PC-9 (cell line): ENCODE results near the gene GEMIN8. TPM values are rescaled to one million over a fixed set of nuclear protein-coding genes. Genes with fewer than 3 reads are reported as not detected.

Experiments used
- BruUV-seq: library from RNA; stranded (reverse); fragments of 400-500 nt; replicated peaks from 2 replicates; lab custom pipeline; 2021; lab: Mats Ljungman, UMichigan
- CTCF ChIA-PET: fragments of 300-600 bp; sonication (Branson Sonifier 250); formaldehyde crosslinking; loops from one replicate; lab custom pipeline; 2022; ENCODE audit warnings: antibody characterized with exemption; lab: Charles Lee
- POLR2A ChIA-PET: fragments of 300-600 bp; sonication (Branson Sonifier 250); formaldehyde crosslinking; loops from one replicate; lab custom pipeline; 2022; ENCODE audit warnings: antibody characterized with exemption; ENCODE audit not compliant: unreplicated experiment; lab: Charles Lee
- DNase-seq, 2 experiments: peaks; one replicate each; pipeline versions ENCODE4 v3.0.0 to v3.0.0-alpha.2; 2015 to 2022; ENCODE audit warnings: mixed read lengths in 1 of 2
- H2AFZ ChIP-seq: fragments of 200-600 bp; sonication (generic); 2 replicates; pipeline ENCODE4 v1.8.1; 2017; ENCODE audit warnings: antibody characterized with exemption
- H3F3A ChIP-seq: fragments of 200-600 bp; sonication (generic); 2 replicates; pipeline ENCODE4 v1.8.1; 2017; ENCODE audit warnings: antibody characterized with exemption, mild to moderate bottlenecking, low read depth; ENCODE audit not compliant: insufficient read depth
- H3K27ac ChIP-seq: fragments of 200-600 bp; sonication (generic); 2 replicates; pipeline ENCODE4 v1.6.1; 2016; ENCODE audit warnings: mixed run types
- H3K27me3 ChIP-seq: fragments of 200-600 bp; sonication (generic); 2 replicates; pipeline ENCODE4 v1.6.1; 2016; ENCODE audit warnings: low read depth, mixed run types; ENCODE audit not compliant: insufficient read depth
- H3K36me3 ChIP-seq: fragments of 200-600 bp; sonication (generic); 2 replicates; pipeline ENCODE4 v1.6.1; 2016; ENCODE audit warnings: low read depth, mixed run types
- H3K4me1 ChIP-seq: fragments of 200-600 bp; sonication (generic); replicated peaks from 2 replicates; pipeline ENCODE4 v1.6.1; 2016; ENCODE audit warnings: mixed run types; ENCODE audit not compliant: insufficient read depth
- H3K4me2 ChIP-seq: fragments of 200-600 bp; sonication (generic); 2 replicates; pipeline ENCODE4 v1.6.1; 2017; ENCODE audit warnings: mixed run types
- H3K4me3 ChIP-seq: fragments of 200-600 bp; sonication (generic); 2 replicates; pipeline ENCODE4 v1.6.1; 2016; ENCODE audit warnings: mixed run types
- H3K79me2 ChIP-seq: fragments of 200-600 bp; sonication (generic); 2 replicates; pipeline ENCODE4 v1.6.1; 2017; ENCODE audit warnings: low read depth, mixed run types
- H3K9me2 ChIP-seq: fragments of 200-600 bp; sonication (generic); 2 replicates; pipeline ENCODE4 v1.8.1; 2017; ENCODE audit warnings: mild to moderate bottlenecking; ENCODE audit not compliant: insufficient read depth
- H3K9me3 ChIP-seq: fragments of 200-600 bp; sonication (generic); 2 replicates; pipeline ENCODE4 v1.8.1; 2016; ENCODE audit warnings: low read depth; ENCODE audit not compliant: insufficient read depth
- H4K20me1 ChIP-seq: fragments of 200-600 bp; sonication (generic); 2 replicates; pipeline ENCODE4 v1.8.1; 2017; ENCODE audit not compliant: insufficient read depth
- EZH2 ChIP-seq: fragments of 200-600 bp; sonication (generic); IDR thresholded peaks from 2 replicates; pipeline ENCODE4 v1.8.0; 2017; ENCODE audit warnings: antibody characterized with exemption, low read depth
- intact Hi-C: fragments of 100-400 bp; cut with micrococcal nuclease; formaldehyde crosslinking; loops from one replicate; pipeline ENCODE4 v1.10.0; 2022; ENCODE audit not compliant: unreplicated experiment
- total RNA-seq: library from RNA; stranded (reverse); gene quantifications from 2 replicates; pipeline ENCODE4 v1.2.3, GENCODE V29; 2021
- TF ChIP-seq, protein P1 (sequence below): fragments of 200-600 bp; sonication (generic); conservative IDR thresholded peaks from 2 replicates; pipeline ENCODE4 v1.6.1; 2017; ENCODE audit warnings: mixed run types, antibody characterized with exemption, mild to moderate bottlenecking, moderate library complexity

Gene GEMIN8
- total RNA-seq, 1 experiment from 2014 or later = 18.8 TPM

DNA sequence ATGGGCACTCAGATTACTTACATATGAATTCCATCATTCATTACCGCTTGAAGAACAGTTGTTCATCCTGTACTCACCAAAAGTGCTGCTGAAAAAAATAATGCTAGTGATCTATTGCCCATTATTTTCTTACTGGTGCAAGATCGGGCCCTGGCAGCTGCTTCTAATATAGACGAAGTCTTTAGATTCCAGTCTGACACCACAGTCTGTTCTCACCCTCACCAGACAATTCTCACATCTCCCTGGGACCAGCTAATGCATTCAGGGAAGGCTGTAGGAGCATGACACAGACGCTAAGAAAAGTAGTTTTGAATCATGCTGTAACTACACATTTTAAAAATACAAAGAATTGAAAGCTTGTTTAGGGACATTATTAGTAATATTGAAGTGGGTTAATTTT is 13.8 kb downstream of the GEMIN8 start:
- H3K79me2 ChIP-seq = no peaks in the 10 kb centered on the region
- CTCF ChIA-PET = no interaction called here
- H3K4me2 ChIP-seq = no peak overlapping the region
- no peaks in the 10 kb centered on the region for H3K27me3 ChIP-seq
- intact Hi-C loops = no loop called here
- H3F3A ChIP-seq = no peaks in the 10 kb centered on the region
- POLR2A ChIA-PET = interaction anchor here (0.7 kb wide), 1 partner anchor 10 kb away, joined by 3 read pairs; no protein-coding TSS in a partner anchor
- H3K4me3 ChIP-seq = no peak overlapping the region
- no peaks in the 10 kb centered on the region for H3K9me3 ChIP-seq
- no peaks in the 10 kb centered on the region for H3K4me1 ChIP-seq
- H3K9me2 ChIP-seq = no peaks in the 10 kb centered on the region
- DNase-seq = no peak
- TF ChIP-seq, protein P1, sequence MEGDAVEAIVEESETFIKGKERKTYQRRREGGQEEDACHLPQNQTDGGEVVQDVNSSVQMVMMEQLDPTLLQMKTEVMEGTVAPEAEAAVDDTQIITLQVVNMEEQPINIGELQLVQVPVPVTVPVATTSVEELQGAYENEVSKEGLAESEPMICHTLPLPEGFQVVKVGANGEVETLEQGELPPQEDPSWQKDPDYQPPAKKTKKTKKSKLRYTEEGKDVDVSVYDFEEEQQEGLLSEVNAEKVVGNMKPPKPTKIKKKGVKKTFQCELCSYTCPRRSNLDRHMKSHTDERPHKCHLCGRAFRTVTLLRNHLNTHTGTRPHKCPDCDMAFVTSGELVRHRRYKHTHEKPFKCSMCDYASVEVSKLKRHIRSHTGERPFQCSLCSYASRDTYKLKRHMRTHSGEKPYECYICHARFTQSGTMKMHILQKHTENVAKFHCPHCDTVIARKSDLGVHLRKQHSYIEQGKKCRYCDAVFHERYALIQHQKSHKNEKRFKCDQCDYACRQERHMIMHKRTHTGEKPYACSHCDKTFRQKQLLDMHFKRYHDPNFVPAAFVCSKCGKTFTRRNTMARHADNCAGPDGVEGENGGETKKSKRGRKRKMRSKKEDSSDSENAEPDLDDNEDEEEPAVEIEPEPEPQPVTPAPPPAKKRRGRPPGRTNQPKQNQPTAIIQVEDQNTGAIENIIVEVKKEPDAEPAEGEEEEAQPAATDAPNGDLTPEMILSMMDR = no peak
- no peak for TF ChIP-seq EZH2
- H4K20me1 ChIP-seq = no peaks in the 10 kb centered on the region
- no peaks in the 10 kb centered on the region for H3K36me3 ChIP-seq
- no peak overlapping the region for H2AFZ ChIP-seq
- no TSS peak for BruUV-seq
- H3K27ac ChIP-seq = no peak overlapping the region

DNA sequence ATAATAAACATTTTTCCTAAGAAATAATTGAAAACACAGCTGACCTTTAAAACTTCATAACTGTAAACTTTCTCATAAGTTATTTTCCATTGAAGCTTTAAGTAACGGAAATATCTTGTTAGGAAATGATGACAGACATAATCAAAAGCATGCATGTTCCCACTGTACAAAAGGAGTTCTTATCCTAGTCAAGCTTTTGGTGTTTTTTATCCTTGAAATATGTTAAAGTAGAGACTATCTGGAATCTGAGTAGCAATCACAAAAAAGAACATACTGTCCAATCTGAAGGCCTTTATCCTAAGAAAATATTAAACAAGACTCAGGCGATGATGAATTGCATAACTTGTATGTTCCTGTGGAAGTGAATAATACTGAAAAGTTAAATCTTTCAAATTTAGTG is 14.4 kb downstream of the GEMIN8 start:
- Histone ChIP-seq H2AFZ (no peak overlapping the region), H3K27me3 (no peaks in the 10 kb centered on the region), H3K9me2 (no peaks in the 10 kb centered on the region), H3K36me3 (no peaks in the 10 kb centered on the region), H3F3A (no peaks in the 10 kb centered on the region), H3K79me2 (no peaks in the 10 kb centered on the region), H3K27ac (no peak overlapping the region), H3K9me3 (no peaks in the 10 kb centered on the region), H4K20me1 (no peaks in the 10 kb centered on the region), H3K4me3 (no peak overlapping the region), H3K4me2 (no peak overlapping the region), H3K4me1 (no peaks in the 10 kb centered on the region)
- POLR2A ChIA-PET = interaction anchor here (0.7 kb wide), 1 partner anchor 9 kb away, joined by 3 read pairs; no protein-coding TSS in a partner anchor
- intact Hi-C loops = no loop called here
- CTCF ChIA-PET = no interaction called here
- TF ChIP-seq EZH2 = no peak
- TF ChIP-seq, protein P1 = no peak
- no TSS peak for BruUV-seq
- DNase-seq = no peak

DNA sequence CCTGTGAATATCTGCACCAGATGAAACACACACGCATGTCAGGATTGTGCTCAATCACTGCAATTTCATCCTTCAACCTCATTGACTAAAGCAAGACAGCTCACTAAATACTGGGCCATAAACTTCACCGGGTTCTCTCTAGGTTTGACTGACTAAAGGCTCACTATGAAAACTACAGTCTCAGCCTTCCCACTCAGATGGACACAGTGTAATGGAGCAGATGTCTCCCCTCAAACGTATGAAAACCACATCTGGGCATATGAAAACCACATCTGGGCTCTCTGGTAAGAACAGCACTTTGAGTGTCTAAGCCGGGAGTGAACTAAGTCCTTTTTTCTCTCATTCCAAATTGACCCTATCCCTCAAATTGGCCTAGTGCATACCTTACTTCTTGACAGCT is 15.2 kb downstream of the GEMIN8 start:
- CTCF ChIA-PET = no interaction called here

More for the DNA sequence above, 15.2 kb downstream of the GEMIN8 start:
- Histone ChIP-seq H3K4me1 (no peaks in the 10 kb centered on the region), H3F3A (no peaks in the 10 kb centered on the region), H3K79me2 (no peaks in the 10 kb centered on the region), H3K9me2 (no peaks in the 10 kb centered on the region), H3K4me2 (no peak overlapping the region), H4K20me1 (no peaks in the 10 kb centered on the region), H3K36me3 (no peaks in the 10 kb centered on the region), H3K4me3 (no peak overlapping the region), H3K9me3 (no peaks in the 10 kb centered on the region), H3K27me3 (no peaks in the 10 kb centered on the region), H3K27ac (no peak overlapping the region), H2AFZ (no peak overlapping the region)
- intact Hi-C loops = no loop called here
- no peak for DNase-seq
- TF ChIP-seq EZH2 = no peak
- TF ChIP-seq, protein P1 = no peak
- BruUV-seq = no TSS peak
- POLR2A ChIA-PET = no interaction called here
